Stimulated activated naive CD8-positive, alpha-beta T cell treated with anti-CD3 and anti-CD28 coated beads, Interleukin-15, amount 100 ng/mL, for 72 hours (primary cell): ENCODE results near the gene ADGRL3.
"Not testable (repeated sequence)": the region's sequence is repeated elsewhere in the genome, so short reads cannot be mapped to it uniquely, and the experiment has no call there.

ENCODE experiments used
- ATAC-seq: fragments of 150-1000 bp; cut with Tn5 transposase; 2 replicates; pipeline ENCODE4 v1.10.0; 2021; ENCODE audit warnings: mild to moderate bottlenecking, moderate library complexity
- DNase-seq, 2 donors: peaks; one replicate each; pipeline ENCODE4 v3.0.0; 2021 to 2022
- H3K27ac Mint-ChIP-seq, 2 donors: one replicate each; pipeline ENCODE4 v1.8.0; 2022; ENCODE audit warnings: mild to moderate bottlenecking in 2 of 2, mixed read lengths in 2 of 2, moderate library complexity in 2 of 2
- H3K27me3 Mint-ChIP-seq: one replicate; pipeline ENCODE4 v1.8.0; 2022; ENCODE audit warnings: mixed read lengths
- H3K4me1 Mint-ChIP-seq: one replicate; pipeline ENCODE4 v1.8.0; 2022; ENCODE audit warnings: mild to moderate bottlenecking, mixed read lengths
- H3K4me3 Mint-ChIP-seq, 2 donors: one replicate each; pipeline ENCODE4 v1.8.0; 2022; ENCODE audit warnings: mild to moderate bottlenecking in 2 of 2, mixed read lengths in 2 of 2, moderate library complexity in 1 of 2
- H3K9me3 Mint-ChIP-seq, 2 donors: one replicate each; pipeline ENCODE4 v1.8.0; 2022; ENCODE audit warnings: mixed read lengths in 2 of 2

The ADGRL3 gene

DNA sequence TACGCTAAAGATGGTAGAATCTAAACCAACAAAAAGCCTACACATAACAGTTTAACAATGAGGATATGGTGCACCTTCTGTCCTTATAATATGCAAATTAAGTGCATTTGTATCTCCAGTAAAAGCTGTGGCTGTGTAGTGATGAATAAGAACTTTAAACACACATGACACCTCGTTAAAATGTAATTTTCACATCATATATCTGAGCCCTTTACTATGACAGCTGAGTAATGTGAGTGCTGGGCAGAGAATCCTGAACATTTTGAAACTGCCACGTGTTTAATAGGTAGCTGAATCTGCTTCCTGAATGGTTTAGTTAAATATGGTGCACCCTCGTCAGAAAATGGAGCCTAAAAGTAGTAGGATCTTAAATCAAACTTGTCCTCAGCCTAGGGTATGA is 540.8 kb downstream of the ADGRL3 start:
- Mint-ChIP-seq H3K9me3 (peaks cover 0 to 7% of the 10 kb centered on the region in 2 donors), H3K4me3 (no peak overlapping the region), H3K27me3 (no peaks in the 10 kb centered on the region), H3K27ac (no peak overlapping the region), H3K4me1 (no peaks in the 10 kb centered on the region)
- DNase-seq (no peak), ATAC-seq (no peak)

- H3K27ac Mint-ChIP-seq, result no peak overlapping the region
- no peak overlapping the region for H3K4me3 Mint-ChIP-seq
- H3K27me3 Mint-ChIP-seq, result no peaks in the 10 kb centered on the region
- H3K4me1 Mint-ChIP-seq, result no peaks in the 10 kb centered on the region
- H3K9me3 Mint-ChIP-seq, result peaks cover 0 to 12% of the 10 kb centered on the region in 2 donors
- DNase-seq (no peak), ATAC-seq (no peak)
Observed at GRCh38 chr4:61741327-61742096, 541.4 kb downstream of the ADGRL3 start.

DNA sequence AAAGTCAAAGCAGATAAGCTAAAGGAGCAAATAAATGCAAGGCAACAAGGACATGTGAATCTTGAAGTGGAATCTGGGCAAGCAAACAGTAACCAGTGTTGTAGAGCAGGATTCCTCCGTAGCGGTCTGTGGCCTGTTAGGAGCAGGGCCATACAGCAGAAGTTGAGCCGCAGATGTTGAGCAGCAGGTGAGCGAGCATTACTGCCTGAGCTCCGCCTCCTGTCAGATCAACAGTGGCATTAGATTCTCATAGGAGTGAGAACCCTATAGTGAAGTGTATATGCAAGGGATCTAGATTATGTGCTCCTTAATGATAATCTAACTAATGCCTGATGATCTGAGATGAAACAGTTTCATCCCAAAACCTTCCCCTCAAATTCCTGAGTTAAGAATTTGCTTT is 550.7 kb downstream of the ADGRL3 start:
- DNase-seq (no peak), ATAC-seq (no peak)
- Mint-ChIP-seq H3K4me1 (no peaks in the 10 kb centered on the region), H3K27ac (no peak overlapping the region), H3K9me3 (peaks cover 0 to 6% of the 10 kb centered on the region in 2 donors), H3K4me3 (no peak overlapping the region), H3K27me3 (no peaks in the 10 kb centered on the region)

DNA sequence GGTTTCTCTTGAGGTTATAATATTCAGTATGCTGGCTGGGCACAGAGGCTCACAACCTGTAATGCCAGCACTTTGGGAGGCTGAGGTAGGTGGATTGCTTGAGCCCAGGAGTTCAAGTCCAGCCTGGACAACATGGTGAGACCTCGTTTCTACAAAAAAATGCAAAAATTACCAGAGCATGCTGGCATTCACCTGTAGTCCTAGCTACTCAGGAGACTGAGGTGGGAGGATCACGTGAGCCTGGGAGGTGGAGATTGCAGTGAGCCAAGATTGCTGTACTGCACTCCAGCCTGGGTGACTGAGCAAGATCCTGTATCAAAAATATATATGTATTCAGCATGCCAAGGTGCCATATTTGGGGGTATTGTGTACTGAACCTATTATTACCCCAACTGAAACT is 552.5 kb downstream of the ADGRL3 start:
- DNase-seq, result no peak
- ATAC-seq, result no peak
- Mint-ChIP-seq H3K4me3 (no peak overlapping the region), H3K27ac (no peak overlapping the region), H3K27me3 (no peaks in the 10 kb centered on the region), H3K9me3 (no peaks in the 10 kb centered on the region), H3K4me1 (no peaks in the 10 kb centered on the region)

DNA sequence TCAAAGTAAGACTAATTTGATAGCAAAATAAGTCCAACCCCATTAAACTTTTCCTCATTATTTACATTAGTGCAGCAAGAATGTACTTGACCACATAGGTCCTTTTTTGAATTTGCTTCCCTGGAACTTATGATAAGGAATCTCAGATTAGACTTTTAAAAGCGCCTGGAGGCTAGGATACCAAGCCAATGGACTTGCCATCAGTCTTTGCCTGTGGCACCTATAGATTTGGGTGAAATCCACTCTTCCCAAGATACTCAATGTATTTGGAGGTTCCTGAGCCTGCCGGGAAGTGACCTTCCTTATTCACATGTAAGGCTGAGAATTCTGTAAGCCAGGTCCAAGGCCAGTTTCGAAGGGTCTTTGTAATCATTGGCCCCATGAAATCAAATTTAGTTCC is 553.6 kb downstream of the ADGRL3 start:
- H3K27me3 Mint-ChIP-seq, result no peaks in the 10 kb centered on the region
- peaks cover 0 to 8% of the 10 kb centered on the region in 2 donors for H3K9me3 Mint-ChIP-seq
- no peak overlapping the region for H3K4me3 Mint-ChIP-seq
- H3K27ac Mint-ChIP-seq, result no peak overlapping the region
- ATAC-seq (no peak), DNase-seq (no peak)
- no peaks in the 10 kb centered on the region for H3K4me1 Mint-ChIP-seq

DNA sequence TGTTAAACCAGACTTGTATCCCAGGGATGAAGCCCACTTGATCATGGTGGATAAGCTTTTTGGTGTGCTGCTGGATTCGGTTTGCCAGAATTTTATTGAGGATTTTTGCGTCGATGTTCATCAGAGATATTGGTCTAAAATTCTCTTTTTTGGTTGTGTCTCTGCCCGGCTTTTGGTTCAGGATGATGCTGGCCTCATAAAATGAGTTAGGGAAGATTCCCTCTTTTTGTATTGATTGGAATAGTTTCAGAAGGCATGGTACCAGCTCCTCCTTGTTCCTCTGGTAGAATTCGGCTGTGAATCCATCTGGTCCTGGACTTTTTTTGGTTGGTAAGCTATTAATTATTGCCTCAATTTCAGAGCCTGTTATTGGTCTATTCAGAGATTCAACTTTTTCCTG is 556.8 kb downstream of the ADGRL3 start:
- H3K27me3 Mint-ChIP-seq, DNase-seq, ATAC-seq, H3K4me1 Mint-ChIP-seq, H3K4me3 Mint-ChIP-seq, H3K27ac Mint-ChIP-seq: not testable (repeated sequence)
- peaks cover 14 to 20% of the 10 kb centered on the region in 2 donors for H3K9me3 Mint-ChIP-seq

DNA sequence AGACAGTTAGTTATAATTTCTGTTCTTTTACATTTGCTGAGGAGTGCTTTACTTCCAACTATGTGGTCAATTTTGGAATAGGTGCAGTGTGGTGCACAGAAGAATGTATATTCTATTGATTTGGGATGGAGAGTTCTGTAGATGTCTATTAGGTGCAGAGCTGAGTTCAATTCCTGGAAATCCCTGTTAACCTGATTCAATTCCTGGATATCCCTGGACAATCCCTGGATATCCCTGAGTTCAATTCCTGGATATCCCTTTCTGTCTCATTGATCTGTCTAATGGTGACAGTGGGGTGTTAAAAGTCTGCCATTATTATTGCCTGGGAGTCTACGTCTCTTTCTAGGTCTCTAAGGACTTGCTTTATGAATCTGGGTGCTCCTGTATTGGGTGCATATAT is 557.9 kb downstream of the ADGRL3 start:
- peaks cover 14 to 20% of the 10 kb centered on the region in 2 donors for H3K9me3 Mint-ChIP-seq
- H3K4me1 Mint-ChIP-seq, result not testable (repeated sequence)

GRCh38 chr4:61758596-61758995 is 558.5 kb downstream of the ADGRL3 start:
- H3K27ac Mint-ChIP-seq, H3K4me3 Mint-ChIP-seq, DNase-seq, H3K27me3 Mint-ChIP-seq, H3K4me1 Mint-ChIP-seq, ATAC-seq: not testable (repeated sequence)
- peaks cover 14 to 20% of the 10 kb centered on the region in 2 donors for H3K9me3 Mint-ChIP-seq

More for the DNA sequence above, 557.9 kb downstream of the ADGRL3 start:
- not testable (repeated sequence) for DNase-seq, H3K27me3 Mint-ChIP-seq, ATAC-seq, H3K27ac Mint-ChIP-seq, H3K4me3 Mint-ChIP-seq

GRCh38 chr4:61759245-61759644 is 559.1 kb downstream of the ADGRL3 start:
- ATAC-seq, H3K4me3 Mint-ChIP-seq, H3K27me3 Mint-ChIP-seq, H3K4me1 Mint-ChIP-seq, H3K27ac Mint-ChIP-seq, DNase-seq: not testable (repeated sequence)
- H3K9me3 Mint-ChIP-seq, result peaks cover 14 to 25% of the 10 kb centered on the region in 2 donors

DNA sequence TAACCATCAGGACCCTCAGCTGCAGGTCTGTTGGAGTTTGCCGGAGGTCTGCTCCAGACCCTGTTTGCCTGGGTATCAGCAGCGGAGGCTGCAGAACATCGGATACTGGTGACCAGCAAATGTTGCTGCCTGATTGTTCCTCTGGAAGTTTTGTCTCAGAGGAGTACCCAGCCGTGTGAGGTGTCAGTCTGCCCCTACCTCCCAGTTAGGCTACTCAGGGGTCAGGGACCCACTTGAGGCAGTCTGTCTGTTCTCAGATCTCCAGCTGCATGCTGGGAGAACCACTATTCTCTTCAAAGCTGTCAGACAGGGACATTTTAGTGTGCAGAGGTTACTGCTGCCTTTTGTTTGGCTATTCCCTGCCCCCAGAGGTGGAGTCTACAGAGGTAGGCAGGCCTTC is 559.8 kb downstream of the ADGRL3 start:
- not testable (repeated sequence) for H3K4me1 Mint-ChIP-seq, DNase-seq, H3K4me3 Mint-ChIP-seq, ATAC-seq, H3K27me3 Mint-ChIP-seq, H3K27ac Mint-ChIP-seq
- H3K9me3 Mint-ChIP-seq, result peaks cover 14 to 27% of the 10 kb centered on the region in 2 donors

DNA sequence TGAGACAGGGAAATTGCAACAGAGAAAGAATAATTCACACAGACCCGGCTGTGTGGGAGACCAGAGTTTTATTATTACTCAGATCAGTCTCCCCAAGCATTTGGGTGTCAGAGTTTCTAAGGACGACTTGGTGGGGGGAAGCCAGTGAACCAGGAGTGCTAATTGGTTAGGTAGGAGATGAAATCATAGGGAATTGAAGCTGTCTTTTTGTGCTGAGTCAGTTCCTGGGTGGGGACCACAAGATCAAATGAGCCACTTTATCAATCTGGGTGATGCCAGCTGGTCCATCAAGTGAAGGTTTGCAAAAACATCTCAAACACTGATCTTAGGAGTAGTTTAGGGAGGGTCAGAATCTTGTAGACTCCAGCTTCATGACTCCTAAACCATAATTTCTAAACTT is 560.7 kb downstream of the ADGRL3 start:
- H3K4me3 Mint-ChIP-seq, result no peak overlapping the region
- peaks cover 19 to 30% of the 10 kb centered on the region in 2 donors for H3K9me3 Mint-ChIP-seq
- H3K27ac Mint-ChIP-seq, result no peak overlapping the region
- H3K27me3 Mint-ChIP-seq, result no peaks in the 10 kb centered on the region
- no peaks in the 10 kb centered on the region for H3K4me1 Mint-ChIP-seq
- ATAC-seq (no peak), DNase-seq (no peak)

- Mint-ChIP-seq H3K9me3 (peaks cover 22 to 49% of the 10 kb centered on the region in 2 donors), H3K27ac (no peak overlapping the region), H3K4me3 (no peak overlapping the region), H3K4me1 (no peaks in the 10 kb centered on the region), H3K27me3 (no peaks in the 10 kb centered on the region)
- no peak for ATAC-seq
- no peak for DNase-seq
Observed at GRCh38 chr4:61762722-61763627, 562.8 kb downstream of the ADGRL3 start.

DNA sequence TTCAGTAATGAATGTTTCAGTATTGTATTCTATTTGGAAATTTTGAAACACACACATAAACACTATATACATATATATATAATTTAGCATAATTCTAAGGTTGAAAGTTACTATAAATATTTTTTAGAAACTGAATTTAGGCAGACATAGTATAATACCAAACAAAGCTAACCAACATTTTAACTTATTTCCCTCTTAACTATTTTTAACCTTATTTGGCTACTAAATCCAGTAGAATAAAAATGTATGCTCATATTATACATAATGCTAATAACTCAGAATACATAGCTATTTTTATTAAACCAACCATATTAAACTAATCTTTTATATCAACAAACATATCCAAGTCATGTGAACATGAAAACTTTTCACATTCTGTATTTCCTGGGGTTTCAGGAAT is 563.6 kb downstream of the ADGRL3 start:
- DNase-seq (no peak), ATAC-seq (no peak)
- Mint-ChIP-seq H3K4me1 (no peaks in the 10 kb centered on the region), H3K4me3 (no peak overlapping the region), H3K27ac (no peak overlapping the region), H3K9me3 (peaks cover 15 to 56% of the 10 kb centered on the region in 2 donors), H3K27me3 (no peaks in the 10 kb centered on the region)

GRCh38 chr4:61764090-61764489 is 564.0 kb downstream of the ADGRL3 start:
- DNase-seq, ATAC-seq, H3K27ac Mint-ChIP-seq, H3K27me3 Mint-ChIP-seq, H3K4me1 Mint-ChIP-seq, H3K4me3 Mint-ChIP-seq: not testable (repeated sequence)
- peaks cover 13 to 56% of the 10 kb centered on the region in 2 donors for H3K9me3 Mint-ChIP-seq

DNA sequence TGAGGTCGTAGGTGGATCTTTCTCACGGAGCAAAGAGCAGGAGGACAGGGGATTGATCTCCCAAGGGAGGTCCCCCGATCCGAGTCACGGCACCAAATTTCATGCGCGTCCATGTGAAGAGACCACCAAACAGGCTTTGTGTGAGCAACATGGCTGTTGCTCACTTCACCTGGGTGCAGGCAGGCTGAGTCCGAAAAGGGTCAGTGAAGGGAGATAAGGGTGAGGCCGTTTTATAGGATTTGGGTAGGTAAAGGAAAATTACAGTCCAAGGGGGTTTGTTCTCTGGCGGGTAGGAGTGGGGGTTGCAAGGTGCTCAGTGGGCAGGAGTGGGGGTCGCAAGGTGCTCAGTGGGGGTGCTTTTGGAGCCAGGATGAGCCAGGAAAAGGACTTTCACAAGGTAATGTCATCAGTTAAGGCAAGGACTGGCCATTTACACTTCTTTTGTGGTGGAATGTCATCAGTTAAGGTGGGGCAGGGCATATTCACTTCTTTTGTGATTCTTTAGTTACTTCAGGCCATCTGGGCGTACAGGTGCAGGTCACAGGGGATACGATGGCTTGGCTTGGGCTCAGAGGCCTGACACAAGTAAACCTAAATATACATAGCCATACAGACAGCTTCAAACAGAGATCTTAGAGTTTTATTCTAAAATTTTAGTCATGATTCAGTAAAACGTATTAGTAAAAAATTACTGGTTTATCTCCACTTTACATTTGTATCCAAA is 569.5 kb downstream of the ADGRL3 start:
- not testable (repeated sequence) for H3K4me1 Mint-ChIP-seq, H3K27ac Mint-ChIP-seq, DNase-seq, ATAC-seq, H3K4me3 Mint-ChIP-seq, H3K27me3 Mint-ChIP-seq
- H3K9me3 Mint-ChIP-seq, result peaks cover 9 to 31% of the 10 kb centered on the region in 2 donors
